ENCODE measurements around the gene ANXA5.
"Not testable (repeated sequence)": the region's sequence is repeated elsewhere in the genome, so short reads cannot be mapped to it uniquely, and the experiment has no call there.

ANXA5 gene

DNA sequence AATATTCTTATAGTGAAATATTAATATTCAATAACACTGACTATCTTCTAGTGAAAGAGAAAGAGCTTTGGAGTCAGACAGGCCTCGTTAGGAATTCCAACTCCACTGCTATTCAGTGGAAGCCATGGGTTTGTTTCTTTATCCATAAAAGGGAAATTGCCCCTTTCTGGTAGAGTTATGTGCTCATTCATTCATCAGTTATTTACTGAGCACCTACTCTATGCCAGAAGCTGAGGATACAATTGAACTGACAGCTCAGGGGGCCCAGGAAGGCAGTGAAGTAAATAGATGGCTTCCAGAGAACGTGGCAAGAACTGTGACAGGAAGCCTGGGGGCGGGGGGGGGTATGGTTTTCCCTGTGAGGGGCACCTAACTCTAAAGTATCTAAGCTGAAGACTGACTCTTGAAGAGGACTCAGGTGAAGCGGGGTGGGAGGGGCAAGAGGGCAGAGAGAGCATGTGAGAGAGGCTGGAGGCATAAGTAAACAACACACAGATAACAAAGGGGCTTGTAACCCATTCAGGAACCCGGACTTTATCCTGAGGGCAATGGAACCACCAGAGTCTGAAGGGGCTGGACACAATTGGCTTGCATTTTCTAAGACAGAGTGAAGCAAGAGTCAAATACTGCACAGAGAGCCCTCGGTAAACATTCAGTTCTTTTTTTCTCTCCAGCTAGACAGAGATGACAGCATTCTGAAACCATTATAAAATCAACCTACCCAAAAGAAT lies 20.3 kb downstream of the ANXA5 start:
- DNase-seq = no peak

DNA sequence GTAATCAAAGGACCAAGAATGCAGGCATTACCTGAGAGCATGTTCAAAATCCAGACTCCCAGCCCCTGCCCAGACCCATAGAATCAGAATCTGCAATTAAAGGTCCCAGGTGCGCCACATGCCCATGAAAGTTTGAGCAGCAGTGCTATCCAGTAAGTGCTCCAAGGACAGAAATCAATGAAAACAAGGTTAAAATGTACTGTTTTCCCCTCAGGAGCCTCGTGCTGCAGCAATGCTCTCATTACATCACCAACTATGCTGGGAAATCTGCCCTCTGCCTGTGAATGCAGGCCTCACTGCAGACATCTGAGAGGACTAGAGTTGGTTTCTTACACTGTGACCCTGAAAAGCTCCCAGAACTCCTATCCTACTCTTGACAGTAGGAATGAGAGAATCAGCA lies 21.1 kb downstream of the ANXA5 start:
- no peak for DNase-seq

DNA sequence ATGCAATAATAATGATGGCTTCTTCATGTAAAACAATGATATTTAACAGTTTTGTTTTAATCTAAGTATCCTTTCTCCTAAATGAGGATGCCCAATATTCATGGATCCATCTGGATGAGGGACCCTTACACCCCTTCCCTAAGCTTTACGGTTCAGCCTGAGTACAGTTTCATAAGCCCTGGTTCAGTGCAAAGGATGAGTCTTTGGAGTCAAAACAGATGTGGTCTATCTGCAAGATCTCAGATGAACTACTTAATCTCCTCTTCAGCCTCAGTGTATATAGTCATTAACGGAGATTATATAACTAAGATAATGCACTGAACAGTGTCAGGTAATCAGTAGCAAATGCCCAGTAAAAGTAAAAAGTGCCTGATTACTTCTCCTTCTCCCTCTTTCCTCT lies 22.1 kb downstream of the ANXA5 start:
- no peak for DNase-seq

DNA sequence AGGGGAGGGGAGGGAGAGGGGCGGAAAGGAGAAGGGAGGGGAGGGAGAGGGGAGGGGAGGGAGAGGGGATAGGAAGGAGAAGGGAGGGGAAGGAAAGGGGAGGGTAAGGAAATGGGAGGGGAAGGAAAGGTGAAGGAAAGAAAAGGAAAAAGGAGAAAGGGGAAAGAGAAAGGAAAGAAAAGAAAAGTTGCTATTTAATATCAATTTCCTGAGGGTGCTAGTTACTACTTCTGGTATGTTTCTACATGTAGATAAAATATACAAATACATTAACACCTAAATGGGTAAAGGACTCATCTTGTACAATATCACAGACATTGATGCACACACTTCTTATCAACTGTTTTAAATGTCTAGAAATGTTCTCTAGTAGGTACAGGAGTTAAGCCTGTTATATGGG lies 22.6 kb downstream of the ANXA5 start:
- no peak for DNase-seq

DNA sequence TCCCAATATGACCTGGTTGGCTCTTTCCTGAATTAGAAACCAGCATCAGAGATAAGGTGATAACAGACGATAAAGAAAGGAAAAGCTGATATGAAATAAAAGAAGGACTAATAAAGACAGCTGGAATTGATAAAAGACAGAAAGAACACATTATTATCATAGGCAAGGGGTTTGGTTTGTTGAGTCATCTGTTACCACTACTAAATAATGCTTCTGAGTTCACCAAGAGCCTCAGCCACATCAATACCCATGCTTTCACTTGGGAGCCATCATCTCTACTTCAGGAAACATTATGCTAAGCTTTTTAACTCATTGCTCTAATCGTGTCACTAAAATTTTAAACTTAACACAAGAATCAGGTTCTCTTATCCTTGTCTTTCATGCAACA lies 27.6 kb downstream of the ANXA5 start:
- no peak for DNase-seq

DNA sequence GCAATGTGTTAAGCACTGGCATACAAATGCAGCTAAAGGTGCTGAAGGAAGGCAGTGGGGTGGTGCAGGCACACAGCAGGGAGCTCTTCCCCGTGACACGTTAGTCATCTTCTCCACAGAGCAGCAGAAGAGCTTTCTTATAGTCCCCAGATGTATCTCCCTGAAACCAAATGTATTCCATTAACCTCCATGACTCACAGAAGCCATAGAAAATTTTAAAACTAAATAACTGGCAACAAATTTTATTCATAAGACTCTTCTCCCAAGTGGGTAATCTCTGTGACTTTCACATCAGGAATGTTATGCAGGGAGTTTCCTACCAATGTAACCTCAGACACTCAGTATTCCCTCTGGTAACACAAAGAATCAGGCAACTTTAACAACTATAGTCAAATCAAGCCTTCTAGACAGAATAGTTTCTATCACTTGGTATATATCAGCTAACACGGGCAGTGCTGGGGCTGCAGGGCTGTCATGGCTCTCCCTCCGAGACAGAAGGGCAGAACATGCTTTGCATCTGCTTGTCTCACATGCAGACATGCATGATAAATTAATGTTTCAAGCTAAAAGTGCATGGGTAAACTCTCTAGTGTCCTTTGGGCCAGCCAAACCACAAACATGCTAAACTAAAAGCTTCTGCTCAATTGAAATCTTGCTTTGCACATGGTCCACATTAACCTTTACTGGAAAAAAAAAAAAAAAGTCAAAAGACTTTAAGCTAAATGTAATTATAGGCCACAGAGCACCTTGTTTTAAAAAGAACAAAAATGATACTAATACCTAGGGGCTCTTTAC lies 28.2 kb downstream of the ANXA5 start:
- DNase-seq = no peak

DNA sequence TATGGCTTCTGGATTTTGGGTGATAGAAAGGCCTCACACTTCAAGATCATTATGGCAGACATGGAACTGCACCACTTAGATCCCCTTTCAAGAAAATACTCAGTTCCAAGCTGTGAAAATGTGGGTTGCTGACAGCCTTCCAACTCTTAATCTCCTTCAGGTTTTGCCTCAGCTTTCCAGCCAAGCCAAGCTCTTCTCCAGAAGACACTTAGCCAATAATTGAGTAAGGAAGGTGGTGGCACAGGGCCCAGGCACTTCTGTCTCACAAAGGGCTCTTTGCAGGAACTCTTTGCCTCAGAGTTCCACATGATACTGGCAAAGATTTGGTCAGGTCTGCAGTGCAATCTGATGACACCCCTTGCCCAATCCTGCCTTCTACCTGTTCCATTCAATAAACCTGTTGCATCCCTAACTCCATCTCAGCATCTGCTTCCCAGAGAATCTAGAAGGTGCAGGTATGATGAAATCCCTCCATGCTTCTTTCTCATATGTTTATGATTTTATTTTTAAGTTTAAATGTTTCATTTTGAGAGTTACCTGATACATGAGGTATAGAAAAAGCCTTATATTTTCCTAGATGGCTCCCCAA lies 30.6 kb downstream of the ANXA5 start:
- no peak for DNase-seq

DNA sequence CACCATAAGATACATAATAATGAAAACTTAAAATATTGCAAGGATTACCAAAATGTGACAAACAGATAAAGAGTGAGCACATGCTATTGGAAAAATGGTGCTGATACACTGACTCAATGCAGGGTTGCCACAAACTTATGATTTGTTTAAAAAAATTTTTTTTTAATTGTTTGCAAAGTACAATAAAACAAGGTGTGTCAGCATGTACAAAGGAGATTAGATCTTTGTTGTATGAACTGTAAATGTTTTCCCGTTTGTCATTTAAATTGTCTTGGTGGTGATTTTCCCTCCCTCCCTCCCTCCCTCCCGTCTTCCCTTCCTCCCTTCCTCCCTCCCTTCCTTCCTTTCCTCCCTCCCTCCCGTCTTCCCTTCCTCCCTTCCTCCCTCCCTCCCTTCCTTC lies 31.4 kb downstream of the ANXA5 start:
- DNase-seq = no peak

DNA sequence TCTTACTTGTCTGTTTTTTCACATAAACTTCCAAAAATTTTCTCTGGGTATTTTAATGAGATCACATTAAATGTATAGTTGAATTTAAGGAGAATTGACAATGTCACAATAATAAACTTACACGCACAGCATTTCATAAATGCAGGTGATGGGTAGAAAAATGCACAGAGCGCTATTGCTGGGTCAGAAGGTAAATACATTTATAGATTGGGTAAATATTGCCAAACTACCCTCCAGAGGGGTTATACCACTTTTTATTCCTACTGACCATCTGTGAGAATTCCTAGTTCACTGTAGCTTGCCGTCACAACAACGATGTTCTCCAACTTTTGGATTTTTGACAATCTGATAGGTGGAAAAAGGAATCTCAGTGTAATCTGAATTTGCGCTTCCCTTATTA lies 34.6 kb downstream of the ANXA5 start:
- DNase-seq = no peak

DNA sequence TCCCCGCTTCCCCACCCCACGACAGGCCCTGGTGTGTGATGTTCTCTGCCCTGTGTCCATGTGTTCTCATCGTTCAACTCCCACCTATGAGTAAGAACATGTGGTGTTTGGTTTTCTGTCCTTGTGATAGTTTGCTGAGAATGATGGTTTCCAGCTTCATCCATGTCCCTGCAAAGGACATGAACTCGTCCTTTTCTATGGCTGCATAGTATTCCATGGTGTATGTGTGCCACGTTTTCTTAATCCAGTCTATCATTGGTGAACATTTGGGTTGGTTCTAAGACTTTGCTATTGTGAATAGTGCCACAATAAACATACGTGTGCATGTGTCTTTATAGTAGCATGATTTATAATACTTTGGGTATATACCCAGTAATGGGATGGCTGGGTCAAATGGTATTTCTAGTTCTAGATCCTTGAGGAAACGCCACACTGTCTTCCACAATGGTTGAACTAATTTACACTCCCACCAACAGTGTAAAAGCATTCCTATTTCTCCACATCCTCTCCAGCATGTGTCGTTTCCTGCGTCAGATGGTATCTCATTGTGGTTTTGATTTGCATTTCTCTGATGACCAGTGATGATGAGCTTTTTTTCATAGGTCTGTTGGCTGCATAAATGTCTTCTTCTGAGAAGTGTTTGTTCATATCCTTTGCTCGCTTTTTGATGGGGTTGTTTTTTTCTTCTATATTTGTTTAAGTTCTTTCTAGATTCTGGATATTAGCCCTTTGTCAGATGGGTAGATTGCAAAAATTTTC lies 36.4 kb downstream of the ANXA5 start:
- DNase-seq = not testable (repeated sequence)

DNA sequence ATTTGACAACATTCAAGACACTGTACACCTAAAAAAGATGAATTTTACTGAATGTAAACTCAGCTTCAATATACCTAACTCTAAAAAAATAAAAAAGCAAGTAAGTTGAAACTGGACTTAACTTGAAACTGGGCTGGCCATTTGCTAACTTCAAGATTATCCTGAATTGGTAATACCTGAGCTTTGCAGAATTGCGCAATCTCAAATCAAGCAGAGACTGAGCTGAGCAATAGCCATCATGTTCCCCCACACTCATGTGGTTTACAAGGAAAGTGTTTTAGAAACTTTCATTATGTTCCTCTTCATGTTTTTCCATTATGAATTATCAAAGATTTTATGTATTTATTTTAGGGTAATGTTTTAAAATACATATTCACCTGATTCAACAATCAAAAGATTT lies 38.7 kb downstream of the ANXA5 start:
- DNase-seq = no peak

DNA sequence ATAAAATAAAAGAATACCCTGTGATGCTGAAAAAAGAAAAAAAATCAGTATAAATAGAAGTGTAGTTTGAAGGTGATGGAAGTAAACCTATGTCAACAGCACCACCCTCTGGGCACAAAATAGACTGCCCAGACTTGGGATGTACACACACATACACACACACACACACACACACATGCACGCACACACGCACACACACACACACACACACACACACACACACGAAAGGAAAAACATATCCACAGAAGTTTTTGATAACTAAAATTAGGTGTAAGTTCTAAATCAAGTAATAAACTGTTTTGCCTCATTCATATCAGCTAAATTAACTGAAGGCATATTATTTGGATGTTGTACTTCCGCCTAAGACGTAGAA lies 40.5 kb downstream of the ANXA5 start:
- peak; percentile 6 for DNase-seq

DNA sequence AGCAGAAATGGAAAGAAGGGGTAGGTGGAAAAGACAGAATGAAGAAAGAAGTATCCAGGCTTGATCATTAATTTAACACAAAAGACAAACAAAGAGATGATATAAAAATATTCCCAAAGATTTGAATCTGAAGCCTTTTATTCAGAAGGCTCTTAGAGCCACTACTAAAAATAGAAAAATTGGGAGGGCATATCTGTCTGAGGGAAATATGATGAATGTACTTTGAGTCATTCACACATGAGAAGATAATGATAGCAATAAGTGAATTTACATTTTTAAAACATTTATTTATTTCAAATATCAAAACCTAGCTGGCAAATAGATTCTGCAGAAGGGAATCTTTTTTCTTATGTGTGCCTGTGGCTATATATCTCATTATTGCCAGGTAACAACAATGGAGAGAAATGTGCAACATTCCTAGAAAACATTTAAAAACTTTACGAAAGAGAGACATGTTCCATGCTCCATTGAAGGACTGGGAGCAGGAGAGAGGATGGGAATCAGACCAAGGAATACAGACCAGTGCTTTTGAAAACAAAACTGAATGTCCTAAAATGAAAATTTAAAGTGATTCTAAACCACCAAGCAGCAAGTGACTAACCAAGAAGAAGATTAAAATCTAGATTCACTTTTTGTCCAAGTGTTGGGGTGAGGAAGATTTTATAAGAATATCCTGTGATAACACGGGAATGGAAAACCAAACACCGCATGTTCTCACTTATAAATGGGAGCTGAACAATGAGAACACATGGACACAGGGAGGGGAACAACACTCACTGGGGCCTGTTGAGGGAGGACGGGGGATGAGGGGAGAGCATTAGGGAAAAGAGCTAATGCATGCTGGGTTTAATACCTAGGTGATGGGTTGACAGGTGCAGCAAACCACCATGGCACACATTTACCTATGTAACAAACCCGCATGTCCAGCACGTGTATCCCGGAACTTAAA lies 41.2 kb downstream of the ANXA5 start:
- DNase-seq = no peak

DNA sequence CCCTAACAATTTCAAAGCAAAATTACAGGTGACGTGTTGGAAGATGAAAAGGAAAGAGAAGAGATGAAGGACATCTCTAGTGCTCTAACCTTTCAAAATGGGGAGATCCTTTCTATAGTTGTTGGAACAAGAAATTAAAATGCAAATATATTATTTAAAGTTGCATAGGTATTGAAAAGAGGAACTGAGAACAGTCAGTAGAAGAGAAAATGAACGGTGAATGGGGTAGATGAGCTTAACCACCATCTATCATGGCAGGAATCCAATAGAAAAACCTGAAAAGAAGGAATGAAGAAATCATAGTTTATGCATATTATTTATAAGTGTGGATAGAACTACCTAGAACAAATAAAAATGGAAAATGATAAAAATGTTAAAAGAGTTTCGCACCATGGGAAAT lies 42.0 kb downstream of the ANXA5 start:
- DNase-seq = no peak

DNA sequence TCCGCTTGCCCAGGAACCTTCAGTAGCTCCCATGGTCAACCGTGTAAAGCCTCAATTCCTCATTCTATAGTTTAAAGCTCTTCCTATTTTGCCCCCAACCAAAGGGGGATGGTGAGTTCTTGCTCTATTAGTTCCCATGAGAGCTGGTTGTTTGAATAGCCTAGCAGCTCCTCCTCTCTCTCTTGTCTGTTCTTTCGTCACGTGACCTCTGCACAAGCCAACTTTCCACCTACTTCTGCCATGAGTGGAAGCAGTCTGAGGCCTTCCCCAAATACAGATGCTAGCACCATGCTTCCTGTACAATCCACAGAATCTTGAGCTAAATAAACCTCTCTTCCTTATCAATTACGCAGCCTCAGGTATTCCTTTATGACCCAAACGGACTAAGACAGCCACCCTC lies 42.8 kb downstream of the ANXA5 start:
- DNase-seq = no peak

DNA sequence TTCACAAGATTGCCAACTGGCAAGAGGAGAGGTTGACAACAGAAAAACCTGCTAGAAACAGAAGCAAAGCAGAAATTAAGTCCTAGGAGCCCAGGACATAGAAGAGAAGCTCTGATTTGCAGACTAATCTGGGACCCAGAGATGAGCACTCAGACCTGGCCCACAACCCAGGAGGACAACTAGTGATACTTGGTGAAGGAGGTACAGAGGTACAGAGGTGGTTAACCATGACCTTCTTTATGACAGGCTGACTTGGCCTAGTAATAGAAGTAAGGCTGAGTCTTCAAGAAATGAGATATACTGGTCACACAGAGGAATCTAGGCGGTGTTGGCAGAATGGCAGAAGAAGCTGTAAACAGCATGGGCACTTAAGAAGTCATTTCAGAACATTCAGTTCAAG lies 43.6 kb downstream of the ANXA5 start:
- no peak for DNase-seq

DNA sequence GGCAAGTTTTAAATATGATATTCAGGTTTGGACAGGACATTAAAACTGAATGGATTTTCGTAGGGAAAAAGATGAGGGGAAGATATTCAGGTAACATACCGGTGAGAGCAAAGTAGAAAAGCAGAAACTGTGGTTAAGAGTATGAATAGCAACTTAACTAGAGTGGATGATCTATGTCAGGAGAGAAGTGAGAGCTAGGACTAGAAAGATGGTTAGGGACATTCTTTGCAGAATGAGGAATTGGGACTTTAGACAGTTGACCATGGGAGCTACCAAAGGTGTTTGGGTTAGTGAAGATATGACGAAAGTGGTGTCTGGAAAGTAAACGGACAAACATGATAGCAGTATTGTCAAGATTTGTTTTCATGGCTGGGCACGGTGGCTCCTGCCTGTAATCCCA lies 45.2 kb downstream of the ANXA5 start:
- no peak for DNase-seq

DNA sequence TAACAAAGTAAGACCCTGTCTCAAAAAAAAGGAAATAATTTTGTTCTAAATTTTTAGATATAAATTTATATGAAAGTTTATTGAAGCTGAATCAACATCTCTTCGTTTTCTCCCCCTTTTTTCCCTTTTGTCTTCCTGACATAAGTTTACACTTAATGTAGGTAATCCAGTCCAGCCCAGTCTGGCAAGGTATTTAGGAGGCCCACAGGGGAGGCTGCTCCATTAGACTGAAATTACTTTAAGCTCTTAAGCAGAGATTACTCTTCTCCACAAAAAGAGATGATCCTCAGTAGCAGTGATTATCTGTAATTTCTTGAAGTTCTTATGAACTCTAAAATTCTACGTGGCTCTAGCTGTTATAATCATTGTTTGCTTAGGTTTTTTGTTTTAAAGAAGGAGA lies 46.0 kb downstream of the ANXA5 start:
- DNase-seq = no peak

DNA sequence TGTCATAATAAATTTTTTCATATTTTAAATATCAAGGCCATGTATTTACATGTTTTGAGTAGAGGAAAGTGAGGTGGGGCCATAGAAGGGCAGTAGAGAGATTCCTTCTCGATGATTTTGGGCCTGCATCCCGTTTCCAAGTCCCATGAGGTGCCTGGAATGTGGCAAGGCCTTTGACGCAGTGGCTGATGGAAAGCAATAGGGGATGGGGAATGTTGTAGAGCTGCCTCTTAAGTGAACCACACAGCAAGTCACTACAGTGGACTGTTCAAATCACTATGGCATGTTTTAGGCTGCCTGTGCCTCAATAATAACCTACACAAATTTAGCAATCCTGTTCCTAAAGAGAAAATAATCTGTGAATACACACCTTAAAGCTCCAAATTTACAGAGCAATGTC lies 48.3 kb downstream of the ANXA5 start:
- no peak for DNase-seq

DNA sequence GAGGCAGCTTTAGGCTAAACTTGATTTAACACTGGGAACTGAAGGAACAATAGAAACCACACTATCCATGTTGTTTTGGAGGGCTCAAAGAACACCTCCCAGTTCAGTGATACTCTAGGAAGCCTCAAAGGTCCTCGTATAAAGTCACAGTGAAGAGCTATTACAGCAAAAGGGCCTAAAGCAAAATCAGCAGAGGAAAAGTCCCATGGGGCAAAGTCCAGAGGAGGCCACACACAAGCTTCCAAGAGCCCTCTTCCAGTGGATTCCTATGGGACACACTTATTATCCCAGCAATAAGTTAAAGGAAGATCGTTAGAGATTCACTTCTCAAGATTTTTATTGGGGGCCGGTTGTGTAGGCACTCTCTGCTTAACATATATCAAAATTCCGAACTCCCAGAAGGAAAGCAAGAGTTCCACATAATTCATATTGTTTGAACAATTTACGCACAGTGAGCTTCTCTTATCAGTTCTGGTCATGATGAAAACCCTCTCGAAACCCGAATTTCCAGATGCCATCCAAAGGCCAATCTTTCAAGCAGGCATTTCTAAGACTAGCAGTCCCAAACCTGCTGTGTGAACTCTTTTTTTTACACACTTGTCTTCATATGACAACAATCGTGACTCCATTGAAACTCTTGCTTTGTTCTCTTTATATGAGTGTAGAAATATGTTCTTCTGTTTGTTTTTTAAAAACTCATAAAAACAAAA lies 53.7 kb downstream of the ANXA5 start:
- no peak for DNase-seq

DNA sequence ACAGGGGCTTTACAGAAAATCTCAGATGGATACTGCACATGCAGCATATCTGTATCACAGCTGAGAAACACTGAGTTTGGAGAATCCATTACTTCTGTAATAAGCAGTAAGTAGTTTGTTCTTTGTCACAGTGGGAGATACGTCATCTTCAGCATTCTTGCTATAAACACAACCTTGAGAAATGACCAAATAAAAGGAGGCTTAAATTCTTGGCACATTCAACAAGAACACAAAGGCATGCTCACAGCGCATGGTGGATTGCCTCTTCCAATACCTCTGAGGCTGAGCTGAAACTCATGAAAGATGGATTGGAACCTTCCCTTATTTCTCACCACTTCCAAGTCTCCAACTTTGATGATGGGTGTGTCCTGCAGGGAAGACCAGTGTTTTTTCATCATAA lies 54.5 kb downstream of the ANXA5 start:
- no peak for DNase-seq

DNA sequence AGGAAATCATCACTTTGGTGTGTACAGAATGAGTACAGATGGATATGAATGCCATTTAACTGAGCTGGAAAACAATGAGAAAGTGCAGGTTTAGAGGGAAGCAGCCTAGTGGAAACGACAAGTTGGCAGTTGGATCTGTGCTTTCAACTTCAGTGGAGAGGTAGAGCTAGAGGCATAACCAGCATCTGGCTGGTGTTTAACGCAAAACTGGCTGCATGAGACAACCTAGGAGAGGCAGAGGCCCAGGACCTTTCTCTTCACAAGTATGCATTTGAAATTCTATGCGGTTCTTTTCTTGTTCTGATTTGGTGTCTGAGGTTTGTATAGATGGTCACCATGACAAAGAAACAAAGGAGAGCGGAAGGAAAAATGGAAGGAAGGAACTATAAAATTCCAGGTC lies 63.1 kb downstream of the ANXA5 start:
- no peak for DNase-seq
